MM.1S (cell line): ENCODE measurements around the gene RCN2.

ENCODE experiments used
- DNase-seq: peaks from one replicate; pipeline ENCODE4 v3.0.0-alpha.2; 2015
- H2AFZ ChIP-seq: fragments of 300-600 bp; sonication (generic); 2 replicates; pipeline ENCODE4 v1.6.0; 2016; ENCODE audit warnings: antibody characterized with exemption, low read length
- H3F3A ChIP-seq: fragments of 300-600 bp; sonication (generic); 2 replicates; pipeline ENCODE4 v1.6.1; 2016; ENCODE audit warnings: mild to moderate bottlenecking, antibody characterized with exemption, low read length, moderate library complexity, mixed read lengths; ENCODE audit not compliant: insufficient read depth
- H3K27ac ChIP-seq: fragments of 300-600 bp; sonication (generic); 2 replicates; pipeline ENCODE4 v1.5.1; 2016; ENCODE audit warnings: mild to moderate bottlenecking, low read length
- H3K27me3 ChIP-seq: fragments of 300-600 bp; sonication (generic); replicated peaks from 2 replicates; pipeline ENCODE4 v1.6.0; 2016; ENCODE audit warnings: low read length; ENCODE audit not compliant: insufficient read depth
- H3K36me3 ChIP-seq: fragments of 300-600 bp; sonication (generic); replicated peaks from 2 replicates; pipeline ENCODE4 v1.6.1; 2016; ENCODE audit warnings: mild to moderate bottlenecking, low read length, mixed read lengths; ENCODE audit not compliant: insufficient read depth
- H3K4me1 ChIP-seq: fragments of 300-600 bp; sonication (generic); 2 replicates; pipeline ENCODE4 v1.6.1; 2016; ENCODE audit warnings: low read length, mixed read lengths
- H3K4me2 ChIP-seq: fragments of 300-600 bp; sonication (generic); 2 replicates; pipeline ENCODE4 v1.6.0; 2016; ENCODE audit warnings: low read depth, low read length
- H3K4me3 ChIP-seq: fragments of 300-600 bp; sonication (generic); 2 replicates; pipeline ENCODE4 v1.5.1; 2016; ENCODE audit warnings: low read length, mixed read lengths
- H3K79me2 ChIP-seq: fragments of 300-600 bp; sonication (generic); 2 replicates; pipeline ENCODE4 v1.6.1; 2016; ENCODE audit warnings: mixed run types, low read length, mixed read lengths
- H3K9ac ChIP-seq: fragments of 300-600 bp; sonication (generic); 2 replicates; pipeline ENCODE4 v1.6.1; 2016; ENCODE audit warnings: low read length, mixed read lengths
- H3K9me2 ChIP-seq: fragments of 300-600 bp; sonication (generic); replicated peaks from 2 replicates; pipeline ENCODE4 v1.6.1; 2016; ENCODE audit warnings: mild to moderate bottlenecking, low read length, mixed read lengths; ENCODE audit not compliant: insufficient read depth
- H3K9me3 ChIP-seq: fragments of 300-600 bp; sonication (generic); replicated peaks from 2 replicates; pipeline ENCODE4 v1.6.1; 2016; ENCODE audit warnings: mild to moderate bottlenecking, low read length, mixed read lengths; ENCODE audit not compliant: insufficient read depth
- H4K20me1 ChIP-seq: fragments of 300-600 bp; sonication (generic); 2 replicates; pipeline ENCODE4 v1.6.1; 2016; ENCODE audit warnings: mild to moderate bottlenecking, low read length, moderate library complexity, mixed read lengths; ENCODE audit not compliant: insufficient read depth
- CTCF ChIP-seq: fragments of 300-600 bp; sonication (generic); IDR thresholded peaks from 2 replicates; pipeline ENCODE4 v1.5.1; 2016; ENCODE audit warnings: antibody characterized with exemption, low read length, mixed read lengths
- EZH2 ChIP-seq: fragments of 300-600 bp; sonication (generic); optimal IDR thresholded peaks from 2 replicates; pipeline ENCODE3; 2017; ENCODE audit warnings: low read depth, mild to moderate bottlenecking, antibody characterized with exemption, low read length, mixed read lengths
- EZH2phosphoT487 ChIP-seq: fragments of 300-600 bp; sonication (generic); IDR thresholded peaks from 2 replicates; pipeline ENCODE4 v1.6.1; 2018; ENCODE audit warnings: antibody characterized with exemption, low read length

RCN2 gene

DNA sequence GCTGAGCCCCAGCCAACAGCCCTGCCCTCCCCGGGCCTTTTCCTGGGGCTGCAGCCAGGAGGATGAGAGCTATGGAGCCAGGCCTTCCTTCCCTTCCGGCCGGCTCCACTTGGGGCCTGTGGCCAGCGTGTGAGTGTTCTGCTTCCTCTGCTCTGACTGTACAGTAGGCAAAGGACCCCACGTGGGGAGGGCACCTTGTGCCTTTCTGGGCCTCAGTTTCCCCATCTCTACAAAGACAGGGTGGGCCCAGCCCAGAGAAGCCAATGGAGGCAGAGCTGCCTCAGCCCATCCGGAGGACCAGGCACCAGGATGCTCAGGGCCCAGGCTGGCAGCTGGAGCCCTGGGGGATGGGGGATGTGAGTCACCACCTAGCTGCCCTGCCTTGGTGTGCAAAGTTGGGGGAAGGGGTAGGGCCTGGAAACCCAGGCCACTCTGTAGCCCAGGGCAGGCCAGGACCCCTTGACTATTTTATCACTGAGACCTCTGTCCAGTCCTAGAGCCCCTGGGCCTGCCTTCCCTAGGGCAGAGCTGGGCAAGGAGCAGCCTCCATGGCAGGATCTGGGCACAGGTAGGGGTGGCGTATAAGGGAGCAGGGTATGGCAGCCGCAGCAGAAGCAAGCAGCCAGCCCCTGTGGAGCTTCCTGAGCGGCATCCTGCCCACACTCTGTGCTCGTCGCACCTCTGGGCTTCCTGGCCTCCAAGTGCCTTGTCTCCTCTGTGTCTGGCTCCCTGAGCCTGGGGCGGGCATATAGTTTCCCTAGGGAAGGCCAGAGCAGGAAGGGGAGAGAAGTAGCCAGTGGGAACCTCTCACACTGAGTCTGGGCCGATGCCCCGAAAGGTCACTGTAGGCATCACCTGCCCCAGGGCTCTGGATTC lies 65.2 kb downstream of the RCN2 start:
- H3K27me3 ChIP-seq, result no peaks in the 10 kb centered on the region
- no peak overlapping the region for H2AFZ ChIP-seq
- no peak for TF ChIP-seq CTCF
- TF ChIP-seq EZH2phosphoT487, result no peak
- TF ChIP-seq EZH2, result no peak
- H3K79me2 ChIP-seq, result no peaks in the 10 kb centered on the region
- no peaks in the 10 kb centered on the region for H3K9me3 ChIP-seq
- H3K4me3 ChIP-seq, result no peak overlapping the region
- no peak overlapping the region for H3K27ac ChIP-seq
- H3K36me3 ChIP-seq, result no peaks in the 10 kb centered on the region
- H3K4me1 ChIP-seq, result no peaks in the 10 kb centered on the region
- H3K9ac ChIP-seq, result no peak overlapping the region
- no peak for DNase-seq
- H3F3A ChIP-seq, result no peaks in the 10 kb centered on the region
- no peak overlapping the region for H3K4me2 ChIP-seq
- no peaks in the 10 kb centered on the region for H4K20me1 ChIP-seq
- no peaks in the 10 kb centered on the region for H3K9me2 ChIP-seq

DNA sequence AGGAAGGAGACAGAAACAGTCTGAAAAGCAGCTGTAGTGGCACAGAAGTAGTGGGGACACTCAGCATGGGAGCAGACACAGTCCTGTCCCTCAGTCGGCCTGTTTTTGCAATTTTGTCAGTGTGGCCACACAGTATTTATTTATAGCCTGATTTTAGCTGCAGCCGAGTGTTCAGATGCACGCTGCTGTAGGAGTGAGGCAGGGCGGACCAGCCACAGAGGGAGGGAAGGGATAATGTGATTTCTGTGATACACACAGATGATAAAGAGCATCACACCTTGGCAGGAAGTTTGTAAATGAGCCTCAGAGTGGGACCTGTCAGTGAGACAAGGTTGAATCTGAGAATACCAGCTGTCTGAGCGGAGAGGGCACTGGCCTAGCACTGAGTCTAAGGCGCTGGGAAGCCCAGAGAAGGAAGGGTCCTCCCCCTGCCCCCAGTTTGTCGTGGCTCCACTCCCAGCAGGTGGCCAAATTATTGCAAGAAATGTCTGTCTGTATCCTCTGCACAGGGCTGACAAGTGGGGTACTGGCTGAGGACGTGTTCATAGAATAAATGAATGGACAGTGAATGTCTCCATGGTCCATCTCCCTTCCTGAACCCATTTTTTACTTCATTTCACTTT lies 67.2 kb downstream of the RCN2 start:
- no peak overlapping the region for H3K4me2 ChIP-seq
- H3K27me3 ChIP-seq, result no peaks in the 10 kb centered on the region
- no peaks in the 10 kb centered on the region for H3K9me2 ChIP-seq
- TF ChIP-seq EZH2phosphoT487, result no peak
- no peak for TF ChIP-seq EZH2
- no peak for TF ChIP-seq CTCF
- H3K9ac ChIP-seq, result no peak overlapping the region
- H3F3A ChIP-seq, result no peaks in the 10 kb centered on the region; the same call in 1 of the 2 replicates
- no peaks in the 10 kb centered on the region for H4K20me1 ChIP-seq
- H3K9me3 ChIP-seq, result no peaks in the 10 kb centered on the region
- H3K36me3 ChIP-seq, result no peaks in the 10 kb centered on the region
- H3K27ac ChIP-seq, result no peak overlapping the region
- H3K4me1 ChIP-seq, result peaks cover 10% of the 10 kb centered on the region
- no peak overlapping the region for H2AFZ ChIP-seq
- DNase-seq, result no peak
- no peaks in the 10 kb centered on the region for H3K79me2 ChIP-seq
- H3K4me3 ChIP-seq, result no peak overlapping the region

GRCh38 chr15:76999996-77000395 lies 68.4 kb downstream of the RCN2 start:
- TF ChIP-seq CTCF (no peak), EZH2 (no peak)

More at GRCh38 chr15:76999996-77000395, 68.4 kb downstream of the RCN2 start:
- Histone ChIP-seq H4K20me1 (no peaks in the 10 kb centered on the region), H3K79me2 (no peaks in the 10 kb centered on the region), H3K9ac (no peak overlapping the region), H3F3A (no peaks in the 10 kb centered on the region; the same call in 1 of the 2 replicates), H3K27ac (no peak overlapping the region), H3K27me3 (no peaks in the 10 kb centered on the region), H3K4me3 (no peak overlapping the region), H2AFZ (no peak overlapping the region), H3K4me1 (peaks cover 10% of the 10 kb centered on the region), H3K9me3 (no peaks in the 10 kb centered on the region), H3K9me2 (no peaks in the 10 kb centered on the region), H3K4me2 (no peak overlapping the region), H3K36me3 (no peaks in the 10 kb centered on the region)
- DNase-seq, result no peak
